ENCODE results near the gene ZNF213.
A peak's percentile ranks its signal among the peaks of the same experiment; 100 is the strongest.

Gene ZNF213

GRCh38 chr16:3170440-3171180 lies 35.8 kb downstream of the ZNF213 start:
- no peak for TF ChIP-seq CTCF (IDR thresholded peaks at IDR 0.05; ENCODE audit: low read depth, low read length)
- DNase-seq (ENCODE audit: extremely low read depth, low read depth) = no peak

GRCh38 chr16:3171181-3171854 lies 36.5 kb downstream of the ZNF213 start:
- no peak for DNase-seq (ENCODE audit: extremely low read depth, low read depth)
- TF ChIP-seq CTCF (IDR thresholded peaks at IDR 0.05; ENCODE audit: low read depth, low read length) = no peak

GRCh38 chr16:3171855-3172593 lies 37.2 kb downstream of the ZNF213 start:
- TF ChIP-seq CTCF (IDR thresholded peaks at IDR 0.05; ENCODE audit: low read depth, low read length) = no peak
- DNase-seq (ENCODE audit: extremely low read depth, low read depth) = no peak

- DNase-seq (ENCODE audit: extremely low read depth, low read depth) = no peak
- TF ChIP-seq CTCF (IDR thresholded peaks at IDR 0.05; ENCODE audit: low read depth, low read length) = peak; percentile 30
Measured at GRCh38 chr16:3173892-3174617, 39.2 kb downstream of the ZNF213 start.

GRCh38 chr16:3174618-3175148 lies 39.9 kb downstream of the ZNF213 start:
- no peak for TF ChIP-seq CTCF (IDR thresholded peaks at IDR 0.05; ENCODE audit: low read depth, low read length)
- DNase-seq (ENCODE audit: extremely low read depth, low read depth) = no peak

- DNase-seq (ENCODE audit: extremely low read depth, low read depth) = no peak
- no peak for TF ChIP-seq CTCF (IDR thresholded peaks at IDR 0.05; ENCODE audit: low read depth, low read length)
Measured at GRCh38 chr16:3175157-3176093, 40.6 kb downstream of the ZNF213 start.
